ENCODE measurements around the gene RHO.

The RHO gene

DNA sequence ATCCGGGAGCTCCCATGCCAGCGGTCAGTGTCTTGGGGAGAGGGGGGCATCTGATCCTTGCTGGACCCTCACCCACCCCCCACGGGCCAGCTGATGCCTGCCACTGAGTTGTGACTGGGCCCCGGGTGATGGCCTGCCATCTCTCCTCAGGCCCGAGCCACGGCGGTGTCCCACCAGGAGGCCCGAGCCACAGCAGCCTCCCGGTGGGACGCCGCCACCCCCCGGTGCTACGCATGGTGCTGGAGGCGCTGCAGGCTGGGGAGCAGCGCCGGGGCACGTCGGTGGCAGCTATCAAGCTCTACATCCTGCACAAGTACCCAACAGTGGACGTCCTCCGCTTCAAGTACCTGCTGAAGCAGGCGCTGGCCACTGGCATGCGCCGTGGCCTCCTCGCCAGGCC is 18.8 kb downstream of the RHO start:
- Histone ChIP-seq H4K20me1 (ENCODE audit: insufficient read depth, low read length) (no peaks in the 10 kb centered on the region), H3K4me1 (ENCODE audit: low read length) (no peaks in the 10 kb centered on the region), H3K79me2 (ENCODE audit: low read length) (no peaks in the 10 kb centered on the region), H3K9ac (ENCODE audit: low read length) (no peak overlapping the region), H3K9me3 (replicated peaks; ENCODE audit: insufficient read depth, low read length) (no peaks in the 10 kb centered on the region), H3K27ac (ENCODE audit: low read length) (no peak overlapping the region), H3K36me3 (replicated peaks; ENCODE audit: insufficient read depth, low read length) (no peaks in the 10 kb centered on the region), H3K4me3 (ENCODE audit: low read length) (no peak overlapping the region), H3K4me2 (ENCODE audit: low read depth, low read length) (no peak overlapping the region), H3K27me3 (replicated peaks; ENCODE audit: insufficient read depth, low read length) (no peaks in the 10 kb centered on the region), H2AFZ (ENCODE audit: low read length) (no peak overlapping the region), H3K9me2 (replicated peaks; ENCODE audit: insufficient read depth, low read length) (no peaks in the 10 kb centered on the region), H3F3A (ENCODE audit: insufficient read depth, low read length) (no peaks in the 10 kb centered on the region)
- no peak for DNase-seq
- TF ChIP-seq EZH2phosphoT487 (IDR thresholded peaks at IDR 0.05; ENCODE audit: low read length): no peak
- TF ChIP-seq, protein P1, sequence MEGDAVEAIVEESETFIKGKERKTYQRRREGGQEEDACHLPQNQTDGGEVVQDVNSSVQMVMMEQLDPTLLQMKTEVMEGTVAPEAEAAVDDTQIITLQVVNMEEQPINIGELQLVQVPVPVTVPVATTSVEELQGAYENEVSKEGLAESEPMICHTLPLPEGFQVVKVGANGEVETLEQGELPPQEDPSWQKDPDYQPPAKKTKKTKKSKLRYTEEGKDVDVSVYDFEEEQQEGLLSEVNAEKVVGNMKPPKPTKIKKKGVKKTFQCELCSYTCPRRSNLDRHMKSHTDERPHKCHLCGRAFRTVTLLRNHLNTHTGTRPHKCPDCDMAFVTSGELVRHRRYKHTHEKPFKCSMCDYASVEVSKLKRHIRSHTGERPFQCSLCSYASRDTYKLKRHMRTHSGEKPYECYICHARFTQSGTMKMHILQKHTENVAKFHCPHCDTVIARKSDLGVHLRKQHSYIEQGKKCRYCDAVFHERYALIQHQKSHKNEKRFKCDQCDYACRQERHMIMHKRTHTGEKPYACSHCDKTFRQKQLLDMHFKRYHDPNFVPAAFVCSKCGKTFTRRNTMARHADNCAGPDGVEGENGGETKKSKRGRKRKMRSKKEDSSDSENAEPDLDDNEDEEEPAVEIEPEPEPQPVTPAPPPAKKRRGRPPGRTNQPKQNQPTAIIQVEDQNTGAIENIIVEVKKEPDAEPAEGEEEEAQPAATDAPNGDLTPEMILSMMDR (IDR thresholded peaks at IDR 0.05; ENCODE audit: low read length): no peak
- no peak for TF ChIP-seq EZH2 (optimal IDR thresholded peaks at IDR 0.05; ENCODE audit: low read depth, low read length)

DNA sequence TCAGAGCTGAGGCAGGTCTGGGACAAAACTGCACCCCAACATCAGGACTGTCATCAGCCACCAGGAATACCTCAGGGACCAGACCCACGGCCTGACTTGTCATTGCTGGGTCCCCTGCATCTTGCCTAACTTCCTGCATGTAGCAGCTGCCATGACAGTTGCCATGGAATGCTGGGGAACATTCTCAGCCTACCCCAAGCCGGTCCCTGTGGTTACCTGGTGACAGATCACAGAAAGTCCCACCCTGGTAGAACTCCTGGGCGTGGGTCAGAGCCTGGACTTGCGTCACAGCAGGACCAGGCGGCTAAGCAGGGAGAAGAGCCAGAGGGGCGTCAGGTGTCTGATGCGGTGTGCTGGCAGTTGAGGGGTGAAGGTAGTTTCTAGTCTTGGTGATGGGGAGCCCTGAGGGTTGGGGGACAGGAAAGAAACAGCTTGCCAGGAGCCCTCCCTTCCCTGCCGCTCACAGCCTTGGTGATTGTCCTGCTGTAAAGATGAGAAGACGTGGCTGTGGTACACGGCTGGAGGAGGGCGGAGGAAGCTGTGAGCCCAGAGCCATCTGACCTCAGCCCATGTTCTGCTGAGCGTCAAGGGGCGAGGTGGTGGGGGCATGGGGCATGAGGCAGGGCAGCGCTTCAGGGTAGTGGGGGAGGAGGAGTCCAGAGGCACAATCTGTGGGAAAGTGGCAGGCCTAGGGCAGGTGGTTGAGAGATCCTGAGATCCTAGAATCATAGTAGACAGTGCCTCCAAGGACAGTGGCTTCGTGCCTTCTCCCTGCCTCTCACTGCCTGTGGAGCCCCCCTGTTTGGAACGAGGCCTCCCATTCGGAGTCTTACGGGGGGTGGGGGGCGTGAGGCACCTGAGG is 19.9 kb downstream of the RHO start:
- Histone ChIP-seq H3K9ac (ENCODE audit: low read length) (no peak overlapping the region), H3K4me3 (ENCODE audit: low read length) (no peak overlapping the region), H3K4me2 (ENCODE audit: low read depth, low read length) (no peak overlapping the region), H3K79me2 (ENCODE audit: low read length) (no peaks in the 10 kb centered on the region), H3K27me3 (replicated peaks; ENCODE audit: insufficient read depth, low read length) (no peaks in the 10 kb centered on the region), H2AFZ (ENCODE audit: low read length) (no peak overlapping the region), H3F3A (ENCODE audit: insufficient read depth, low read length) (no peaks in the 10 kb centered on the region), H3K9me3 (replicated peaks; ENCODE audit: insufficient read depth, low read length) (no peaks in the 10 kb centered on the region), H3K4me1 (ENCODE audit: low read length) (no peaks in the 10 kb centered on the region), H3K9me2 (replicated peaks; ENCODE audit: insufficient read depth, low read length) (no peaks in the 10 kb centered on the region), H3K27ac (ENCODE audit: low read length) (no peak overlapping the region), H4K20me1 (ENCODE audit: insufficient read depth, low read length) (no peaks in the 10 kb centered on the region), H3K36me3 (replicated peaks; ENCODE audit: insufficient read depth, low read length) (no peaks in the 10 kb centered on the region)
- no peak for DNase-seq
- no peak for TF ChIP-seq EZH2phosphoT487 (IDR thresholded peaks at IDR 0.05; ENCODE audit: low read length)
- TF ChIP-seq, protein P1 (IDR thresholded peaks at IDR 0.05; ENCODE audit: low read length): no peak

DNA sequence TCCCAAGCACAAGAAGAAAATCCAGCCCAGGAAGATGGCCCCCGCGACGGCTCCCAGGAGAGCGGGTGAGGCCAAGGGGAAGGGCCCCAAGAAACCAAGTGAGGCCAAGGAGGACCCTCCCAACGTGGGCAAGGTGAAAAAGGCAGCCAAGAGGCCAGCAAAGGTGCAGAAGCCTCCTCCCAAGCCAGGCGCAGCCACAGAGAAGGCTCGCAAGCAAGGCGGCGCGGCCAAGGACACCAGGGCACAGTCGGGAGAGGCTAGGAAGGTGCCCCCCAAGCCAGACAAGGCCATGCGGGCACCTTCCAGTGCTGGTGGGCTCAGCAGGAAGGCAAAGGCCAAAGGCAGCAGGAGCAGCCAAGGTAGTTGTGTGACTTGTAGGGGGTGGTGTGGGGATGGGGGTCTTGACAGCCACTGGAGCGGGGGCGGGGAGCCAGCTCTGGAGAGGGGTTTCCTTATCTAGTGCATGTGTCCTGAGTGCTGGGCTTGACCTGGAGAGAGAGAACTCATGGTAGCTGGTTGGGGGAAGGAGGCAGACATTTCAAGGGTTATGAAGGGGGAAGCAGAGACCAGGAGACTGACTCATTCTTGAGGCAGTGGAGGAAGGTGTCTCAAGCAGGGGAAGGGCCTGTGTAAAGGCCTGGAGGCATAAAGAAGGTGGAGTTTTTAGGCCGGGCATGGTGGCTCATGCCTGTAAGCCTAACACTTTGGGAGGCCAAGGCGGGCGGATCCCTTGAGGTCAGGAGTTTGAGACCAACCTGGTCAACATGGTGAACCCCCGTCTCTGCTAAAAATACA is 20.8 kb downstream of the RHO start:
- no peaks in the 10 kb centered on the region for H3F3A ChIP-seq (ENCODE audit: insufficient read depth, low read length)
- no peaks in the 10 kb centered on the region for H4K20me1 ChIP-seq (ENCODE audit: insufficient read depth, low read length)
- H3K9ac ChIP-seq (ENCODE audit: low read length): no peak overlapping the region
- no peaks in the 10 kb centered on the region for H3K79me2 ChIP-seq (ENCODE audit: low read length)
- H3K27ac ChIP-seq (ENCODE audit: low read length): no peak overlapping the region
- DNase-seq: no peak
- H3K9me3 ChIP-seq (replicated peaks; ENCODE audit: insufficient read depth, low read length): no peaks in the 10 kb centered on the region
- H3K27me3 ChIP-seq (replicated peaks; ENCODE audit: insufficient read depth, low read length): no peaks in the 10 kb centered on the region
- H3K36me3 ChIP-seq (replicated peaks; ENCODE audit: insufficient read depth, low read length): no peaks in the 10 kb centered on the region
- no peak overlapping the region for H2AFZ ChIP-seq (ENCODE audit: low read length)
- no peak overlapping the region for H3K4me3 ChIP-seq (ENCODE audit: low read length)
- no peaks in the 10 kb centered on the region for H3K4me1 ChIP-seq (ENCODE audit: low read length)
- TF ChIP-seq, protein P1 (IDR thresholded peaks at IDR 0.05; ENCODE audit: low read length): no peak
- no peak for TF ChIP-seq EZH2 (optimal IDR thresholded peaks at IDR 0.05; ENCODE audit: low read depth, low read length)
- TF ChIP-seq EZH2phosphoT487 (IDR thresholded peaks at IDR 0.05; ENCODE audit: low read length): no peak
- no peak overlapping the region for H3K4me2 ChIP-seq (ENCODE audit: low read depth, low read length)
- H3K9me2 ChIP-seq (replicated peaks; ENCODE audit: insufficient read depth, low read length): no peaks in the 10 kb centered on the region

Data from MM.1S (cell line).